Activated T-cell treated with anti-CD3 and anti-CD28 coated beads, Interleukin-2, amount 50 U/mL, for 1 hour (primary cell): Measurements from ENCODE around the gene NFIA.

Experiments
- DNase-seq: peaks from one replicate; pipeline ENCODE4 v3.0.0-alpha.2; 2020

The NFIA gene

DNA sequence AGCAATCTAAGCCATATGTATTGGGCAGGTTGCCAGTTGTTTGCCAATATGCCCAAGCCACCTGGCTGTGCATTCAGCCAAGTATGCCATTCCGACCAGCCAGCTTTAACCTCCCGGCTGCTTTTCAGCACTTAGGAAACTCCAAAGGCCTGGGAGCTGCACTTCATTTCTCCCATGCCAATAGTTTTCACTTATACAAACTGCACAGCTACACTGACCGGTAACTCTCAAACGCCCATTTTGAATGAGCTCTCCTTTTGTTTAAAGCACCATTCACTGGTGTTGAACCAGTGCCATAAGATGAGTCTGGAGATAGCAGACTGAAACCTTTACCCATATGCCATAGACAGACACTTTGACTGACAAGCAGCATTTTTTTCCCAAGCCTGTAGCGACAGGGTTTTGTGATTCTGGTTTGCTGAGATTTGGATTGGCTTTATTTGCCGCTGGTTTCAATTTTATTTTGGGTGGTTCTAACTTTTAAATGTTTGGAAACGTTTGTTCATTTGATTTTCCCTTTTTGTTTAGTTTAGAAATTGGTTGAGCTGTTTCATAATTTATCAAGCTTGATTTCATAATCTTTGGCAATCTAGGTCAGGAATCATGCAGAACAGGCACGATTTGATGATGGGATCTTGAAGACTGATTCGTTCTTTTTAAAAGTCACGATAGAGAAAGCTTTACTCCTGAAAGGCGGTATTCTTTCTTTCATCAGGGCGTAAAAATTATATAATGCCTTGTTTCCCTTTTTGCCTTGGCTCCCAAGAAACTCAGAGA, 144.6 kb downstream of the NFIA start:
- DNase-seq, result no peak

DNA sequence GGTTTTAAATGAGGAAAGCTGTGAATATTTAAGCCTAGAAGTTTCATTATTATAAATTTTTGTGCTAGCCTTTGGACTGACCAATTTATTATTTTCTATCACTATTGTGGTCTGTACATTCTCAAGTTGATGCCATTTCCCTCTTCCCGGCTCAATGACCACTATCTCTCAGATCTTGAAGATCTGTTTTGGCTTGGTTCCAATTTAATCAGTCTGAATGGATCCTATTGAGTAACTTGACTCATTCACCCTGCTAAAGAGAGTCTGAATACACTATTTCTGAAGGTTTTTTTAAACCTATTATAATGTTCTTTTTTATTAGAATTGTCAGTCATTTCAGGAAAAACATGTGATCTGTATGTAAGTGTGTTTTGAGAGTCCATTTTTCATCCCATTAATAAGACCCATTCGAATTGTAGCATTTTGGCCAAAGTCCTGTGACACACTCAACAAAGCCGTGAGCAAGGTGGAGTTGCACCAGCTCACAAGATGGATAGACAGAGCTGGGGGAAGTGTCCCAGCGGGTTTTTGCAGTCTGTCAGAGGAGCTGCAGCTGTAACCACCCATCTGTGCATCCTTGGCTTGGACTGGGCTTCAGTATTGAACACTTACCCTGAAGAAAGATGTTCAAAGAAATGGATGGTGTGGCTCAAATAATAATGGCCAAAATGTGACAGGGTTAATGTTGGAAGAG, 145.6 kb downstream of the NFIA start:
- no peak for DNase-seq

DNA sequence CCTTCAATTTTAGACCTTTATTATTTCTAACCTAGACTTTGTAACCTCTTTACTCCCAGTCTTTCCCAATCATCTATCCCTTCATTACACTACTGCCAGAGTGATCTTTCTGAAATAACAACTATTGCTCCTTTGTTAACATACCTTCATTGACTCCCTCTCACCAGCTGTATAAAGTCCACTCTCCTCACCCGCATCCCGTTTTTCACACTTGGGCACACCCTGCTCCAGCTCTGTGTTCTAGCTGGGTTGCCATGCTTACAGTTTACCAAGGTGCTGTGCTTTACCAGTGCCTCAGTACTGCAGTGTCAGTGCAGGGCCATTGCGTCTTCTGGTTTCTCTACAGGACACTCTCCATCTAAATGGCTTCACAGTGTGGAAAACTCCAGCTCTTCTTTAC, 148.2 kb downstream of the NFIA start:
- DNase-seq, result no peak

DNA sequence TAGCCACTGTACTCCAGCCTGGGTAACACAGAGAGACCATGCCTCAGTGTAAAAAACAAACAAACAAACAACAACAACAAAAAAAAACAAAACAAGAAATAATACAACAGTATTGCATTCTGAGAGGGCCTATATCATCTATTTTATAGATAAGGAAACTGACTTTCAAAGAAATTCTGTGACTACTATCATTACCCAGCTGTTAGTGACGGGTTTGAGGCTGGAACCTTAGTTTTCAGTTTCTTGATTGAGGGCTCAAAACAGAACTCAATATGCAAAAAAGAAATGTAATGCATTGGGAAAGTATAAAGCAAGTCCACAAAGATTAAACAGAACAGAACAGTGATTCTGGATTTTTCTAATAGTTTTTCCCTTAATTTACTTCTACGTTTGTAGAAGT, 149.4 kb downstream of the NFIA start:
- no peak for DNase-seq

DNA sequence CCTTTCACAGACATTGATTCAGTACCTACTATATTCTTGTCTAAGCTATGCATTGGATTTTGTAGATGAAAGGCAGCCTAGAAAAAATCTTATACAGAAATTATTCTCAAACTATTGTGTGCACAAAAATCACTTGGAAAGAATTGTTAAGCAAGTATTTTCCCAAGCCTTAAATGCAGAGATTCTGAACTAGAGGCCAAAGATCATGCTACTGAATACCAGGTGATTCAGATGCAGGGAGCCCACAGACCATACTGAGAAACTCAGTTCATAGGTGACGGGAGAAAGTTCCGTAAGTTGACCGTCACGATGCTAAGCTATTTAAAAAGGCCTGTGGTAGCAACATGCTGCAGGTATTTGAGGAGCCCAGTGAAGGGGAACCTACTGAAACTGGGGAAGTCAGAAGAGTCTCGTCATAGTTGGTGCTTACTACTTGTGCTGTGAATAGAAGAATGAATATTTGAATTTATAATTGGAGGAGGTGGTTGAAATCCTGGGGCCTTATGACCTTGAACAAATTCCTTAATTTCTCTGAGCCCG, 150.8 kb downstream of the NFIA start:
- no peak for DNase-seq

DNA sequence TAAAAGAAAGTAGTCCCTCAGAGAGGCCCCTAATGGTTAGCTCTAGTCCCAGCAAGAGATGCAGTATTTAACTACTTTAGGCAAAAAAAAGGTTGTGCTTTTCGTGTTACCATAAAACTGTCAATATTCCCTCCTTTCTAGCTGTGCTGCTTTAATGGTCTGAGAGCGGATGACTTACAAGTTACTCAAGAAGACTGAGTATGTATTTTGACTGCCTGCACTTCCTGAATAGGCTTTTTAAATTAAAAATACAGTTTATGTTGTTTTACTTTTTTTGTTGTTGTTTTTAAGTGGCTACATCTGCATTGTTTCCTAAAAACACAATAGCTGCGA, 152.2 kb downstream of the NFIA start:
- no peak for DNase-seq

DNA sequence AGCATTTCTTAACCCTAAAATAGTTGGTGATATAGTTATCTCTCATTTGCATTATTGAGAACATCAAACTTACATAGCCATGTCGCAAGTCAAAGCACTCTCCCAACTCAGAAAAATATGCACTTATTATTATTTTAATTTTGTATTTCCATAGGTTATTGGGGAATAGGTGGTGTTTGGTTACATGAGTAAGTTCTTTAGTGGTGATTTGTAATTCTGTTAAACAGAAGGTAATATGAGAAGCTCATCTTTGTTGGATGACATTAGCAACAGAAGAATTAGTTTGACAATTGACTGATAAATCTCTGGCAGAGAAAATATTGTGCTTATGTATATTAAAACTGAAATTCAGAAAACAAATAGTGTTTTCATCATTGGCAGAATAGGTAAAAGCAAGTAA, 154.8 kb downstream of the NFIA start:
- no peak for DNase-seq

DNA sequence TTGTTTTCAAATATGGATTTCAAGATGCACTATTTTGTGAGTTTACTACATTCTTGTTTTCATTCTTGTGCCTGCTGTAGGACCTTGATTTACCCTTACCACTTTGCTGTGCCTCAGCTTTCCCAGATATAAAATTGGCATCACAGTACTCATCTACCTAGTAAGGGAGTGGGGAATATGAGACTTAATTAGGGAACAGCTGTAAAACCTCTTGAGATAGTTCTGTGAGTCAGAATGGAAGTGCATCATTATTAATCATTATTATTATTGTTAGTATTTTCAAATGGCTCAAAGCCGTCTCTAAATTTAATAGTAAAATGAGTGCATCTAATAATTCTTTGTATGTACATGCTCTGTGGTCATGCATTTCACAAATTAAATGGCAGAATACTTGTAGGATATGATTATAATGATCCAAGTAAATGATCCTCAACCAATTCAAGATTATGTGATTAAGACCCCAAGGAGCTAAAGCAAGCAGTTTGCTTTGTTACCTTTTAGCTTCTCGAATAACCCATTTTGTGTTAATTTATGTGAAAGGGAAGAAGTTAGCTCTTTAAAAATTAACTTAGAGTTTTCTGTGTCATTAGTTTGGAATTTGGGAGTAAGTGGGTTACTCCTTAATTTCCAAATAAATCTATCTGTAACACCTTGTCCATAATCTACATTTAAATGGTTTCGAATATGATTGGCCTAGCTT, 155.4 kb downstream of the NFIA start:
- DNase-seq, result no peak

DNA sequence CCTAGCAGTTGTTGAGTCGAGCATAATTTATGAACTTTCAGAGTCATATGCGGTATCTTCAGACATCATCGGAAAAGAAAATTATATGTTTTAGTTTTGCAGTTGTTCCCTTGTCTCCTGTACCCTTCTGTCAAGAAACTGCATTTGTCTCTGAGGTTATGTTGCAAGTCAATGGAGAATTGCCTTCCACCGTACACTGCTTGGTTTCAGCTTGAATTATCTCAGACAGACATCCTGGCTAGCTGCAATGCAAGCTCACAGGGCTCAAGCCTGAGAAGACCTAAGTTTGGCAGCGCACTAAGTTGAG, 156.0 kb downstream of the NFIA start:
- no peak for DNase-seq

DNA sequence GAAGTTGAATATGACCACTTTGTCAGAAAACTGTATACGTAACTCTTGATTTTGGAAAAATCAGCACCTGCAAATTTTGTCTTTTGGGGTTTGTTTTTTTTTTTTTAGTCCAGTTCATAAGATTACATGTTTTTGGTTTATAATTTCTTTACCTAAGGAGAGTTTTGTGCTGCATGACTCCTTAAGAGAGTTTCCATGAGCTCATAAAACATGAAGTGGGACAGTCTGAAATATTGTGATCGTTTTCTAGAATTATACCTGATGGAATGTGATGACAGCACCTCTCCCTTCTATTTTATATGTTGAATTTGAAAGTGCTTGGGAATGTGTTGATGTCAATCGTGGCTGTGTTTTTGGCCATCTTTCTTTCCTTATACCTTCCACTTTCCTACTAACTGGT, 158.5 kb downstream of the NFIA start:
- DNase-seq, result no peak

DNA sequence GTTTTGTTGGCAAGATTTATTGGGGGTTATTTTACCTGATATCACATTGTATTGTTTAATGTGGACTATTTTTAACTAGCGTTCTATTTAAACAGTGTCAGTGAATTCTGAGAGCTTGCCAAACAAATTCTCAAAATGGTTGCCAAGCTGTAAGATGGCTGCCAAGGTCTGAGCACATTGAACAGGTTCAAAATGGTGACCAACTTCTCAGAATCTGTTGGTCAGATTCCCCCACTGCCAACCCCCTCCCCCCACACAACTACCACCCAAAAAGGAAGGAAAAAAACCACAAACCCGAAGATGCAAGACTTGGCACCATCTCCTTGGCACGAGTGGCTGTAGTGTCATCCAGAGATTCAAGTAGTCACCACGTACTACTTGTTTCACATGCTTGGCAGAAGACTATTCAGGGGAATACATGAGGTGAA, 159.1 kb downstream of the NFIA start:
- no peak for DNase-seq

DNA sequence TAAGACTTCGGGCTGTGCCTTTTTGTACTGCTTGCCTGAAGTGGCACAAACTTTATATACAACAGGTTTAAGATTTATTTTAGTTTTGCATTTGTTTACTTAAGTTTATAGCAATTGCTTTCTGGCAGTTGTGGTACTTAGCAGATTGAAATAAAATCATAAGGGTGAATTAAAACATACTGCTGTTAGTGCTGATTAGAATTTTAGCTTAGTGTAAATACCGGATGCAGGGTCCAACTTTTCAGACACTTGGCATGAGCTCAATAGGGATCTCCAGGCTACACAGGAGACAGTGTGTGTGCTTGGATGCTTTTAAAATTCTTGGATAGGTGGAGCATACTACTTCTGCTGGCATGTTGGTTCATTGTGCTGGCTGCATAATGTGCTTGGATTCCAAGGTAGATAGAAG, 159.6 kb downstream of the NFIA start:
- no peak for DNase-seq

DNA sequence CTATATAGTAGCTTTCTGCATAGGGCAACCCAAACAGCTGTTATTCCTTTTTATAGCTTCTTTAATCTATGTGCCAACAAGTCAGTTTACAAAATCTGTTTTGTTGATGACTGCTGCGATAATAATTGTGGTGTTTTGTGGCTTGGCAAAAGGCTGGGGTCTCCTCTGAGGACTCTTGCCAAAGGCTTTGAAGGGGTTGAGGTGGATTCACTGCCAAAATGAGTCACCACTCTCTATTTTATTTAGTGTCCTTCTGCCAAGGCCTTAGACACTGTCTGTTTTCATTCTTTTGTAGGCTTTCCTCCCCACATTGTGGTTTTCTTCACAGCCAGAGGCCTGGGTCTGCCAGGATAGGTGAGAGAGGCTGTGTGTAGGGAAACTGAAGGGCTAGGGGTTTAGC, 161.8 kb downstream of the NFIA start:
- no peak for DNase-seq

DNA sequence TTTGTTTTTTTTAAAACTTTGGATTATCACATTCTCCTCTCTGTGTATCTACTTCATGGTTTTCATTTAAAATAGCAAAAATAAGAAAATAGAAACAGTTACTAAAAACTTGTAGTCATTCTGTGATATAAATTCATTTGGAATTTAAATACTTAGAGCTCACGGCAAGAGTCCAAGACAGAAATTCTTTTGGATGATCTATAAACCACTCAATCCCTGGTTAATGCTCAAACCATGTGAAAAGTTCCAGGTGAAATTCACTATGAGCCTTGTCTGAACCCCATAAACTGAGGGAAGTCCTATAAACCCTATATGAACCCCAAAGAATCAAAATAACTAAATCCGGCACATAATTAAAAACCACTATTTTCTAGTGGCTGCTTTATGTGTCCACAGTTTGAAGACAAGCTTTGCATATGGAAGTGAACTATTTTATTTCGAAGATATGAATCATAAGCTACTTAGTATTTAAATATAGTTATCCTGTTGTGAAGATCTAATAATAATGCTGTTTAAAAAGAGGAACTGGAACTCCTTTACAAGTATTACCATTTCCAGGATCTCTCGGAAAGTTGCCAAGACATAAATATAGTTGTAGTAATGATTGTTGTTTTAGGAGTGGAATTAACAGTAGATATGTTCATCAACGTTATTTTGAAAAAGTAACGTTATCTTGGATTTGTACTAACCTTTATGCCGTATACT, 163.5 kb downstream of the NFIA start:
- DNase-seq, result no peak

DNA sequence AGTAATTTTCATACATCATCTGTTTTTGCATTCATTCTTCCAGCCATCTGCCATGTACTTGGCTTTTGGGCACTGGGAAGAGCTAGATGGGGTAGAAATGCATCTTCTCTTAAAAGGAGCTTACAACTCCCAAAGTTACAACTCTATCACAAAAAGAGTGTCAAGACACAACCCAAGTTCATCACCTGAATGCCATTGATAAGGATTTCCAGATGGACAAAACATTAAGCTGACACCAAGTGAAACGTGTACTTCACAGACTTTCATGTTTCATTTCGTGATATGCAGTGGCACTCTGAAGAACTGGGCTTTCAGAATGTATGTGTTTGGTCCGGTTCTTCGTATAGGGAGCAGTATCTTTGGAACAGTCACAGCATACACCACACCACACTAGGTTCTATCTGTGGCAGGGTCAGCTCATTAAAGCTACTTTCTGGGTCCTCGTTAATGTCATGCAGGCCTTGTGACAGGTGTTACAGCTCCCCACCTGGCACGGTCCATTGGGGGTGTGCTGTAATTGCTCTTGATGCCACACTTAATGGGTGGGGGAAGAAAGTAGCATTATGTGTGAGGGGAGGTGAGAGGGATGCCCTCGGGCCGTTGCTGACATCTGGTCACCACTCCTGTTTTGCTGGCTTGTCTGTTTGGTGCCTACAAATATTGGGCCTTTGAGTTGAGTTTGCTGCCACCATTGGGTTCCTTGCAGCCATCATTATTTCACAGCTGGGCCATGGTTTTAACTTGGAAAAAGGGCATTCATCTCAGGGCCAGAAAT, 164.9 kb downstream of the NFIA start:
- no peak for DNase-seq

DNA sequence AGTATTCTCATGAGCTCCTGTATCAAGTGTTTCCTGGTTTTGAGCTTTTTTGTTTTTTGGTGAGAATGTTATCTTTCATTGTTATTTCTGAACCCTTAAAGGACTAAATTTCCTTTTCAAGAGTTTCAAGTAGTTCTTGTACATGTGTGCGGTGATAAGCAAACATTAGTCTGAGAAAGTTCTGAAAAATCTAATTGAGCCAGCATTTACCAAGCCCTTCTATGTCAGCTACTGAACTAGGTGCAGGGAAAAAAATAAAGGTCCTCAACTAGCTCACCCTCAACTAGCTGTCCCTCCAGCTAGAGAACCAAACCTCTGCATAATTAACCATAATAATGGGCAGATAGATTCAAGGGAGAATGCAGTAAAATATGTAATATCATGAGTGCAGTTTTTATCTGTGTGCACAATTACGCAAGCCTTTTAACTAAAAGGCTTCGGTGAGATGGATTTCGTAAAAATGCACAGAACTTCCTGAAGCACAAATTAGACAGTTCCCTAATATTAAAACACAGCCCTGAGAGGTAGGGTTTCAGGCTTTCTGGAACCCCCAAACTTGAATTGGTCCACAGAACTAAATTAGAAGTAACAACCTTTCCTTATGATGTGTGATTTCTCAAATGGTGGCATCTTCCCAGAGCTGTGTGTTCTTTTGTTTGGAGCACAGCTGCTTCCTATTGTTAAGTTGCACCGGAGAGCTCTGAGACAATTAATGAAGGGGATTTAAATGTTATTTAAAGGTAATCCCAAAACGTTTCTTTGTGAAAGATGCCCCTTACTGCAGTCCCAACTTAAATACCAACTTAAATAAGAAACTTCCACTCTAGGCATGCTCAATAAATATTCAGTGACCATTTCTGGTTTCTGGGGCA, 165.8 kb downstream of the NFIA start:
- DNase-seq, result no peak

DNA sequence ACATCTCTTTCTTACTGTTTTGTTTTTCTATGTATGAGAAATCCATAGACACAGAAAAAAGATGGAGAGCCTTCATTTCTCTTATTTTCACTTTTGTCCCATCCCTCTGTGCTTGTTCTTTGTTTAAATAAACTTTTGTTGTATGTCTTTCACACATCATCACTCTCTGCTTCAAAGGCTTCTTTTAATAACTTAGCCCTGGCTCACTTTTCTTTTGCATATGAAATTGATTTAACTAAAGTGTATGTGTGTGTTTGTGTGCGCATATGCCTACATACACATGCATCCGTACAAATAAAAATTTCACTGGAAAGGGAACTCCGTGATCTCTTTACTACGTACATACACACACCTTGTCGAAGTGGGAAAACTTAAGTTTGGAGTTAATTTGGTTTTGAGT, 168.6 kb downstream of the NFIA start:
- no peak for DNase-seq

DNA sequence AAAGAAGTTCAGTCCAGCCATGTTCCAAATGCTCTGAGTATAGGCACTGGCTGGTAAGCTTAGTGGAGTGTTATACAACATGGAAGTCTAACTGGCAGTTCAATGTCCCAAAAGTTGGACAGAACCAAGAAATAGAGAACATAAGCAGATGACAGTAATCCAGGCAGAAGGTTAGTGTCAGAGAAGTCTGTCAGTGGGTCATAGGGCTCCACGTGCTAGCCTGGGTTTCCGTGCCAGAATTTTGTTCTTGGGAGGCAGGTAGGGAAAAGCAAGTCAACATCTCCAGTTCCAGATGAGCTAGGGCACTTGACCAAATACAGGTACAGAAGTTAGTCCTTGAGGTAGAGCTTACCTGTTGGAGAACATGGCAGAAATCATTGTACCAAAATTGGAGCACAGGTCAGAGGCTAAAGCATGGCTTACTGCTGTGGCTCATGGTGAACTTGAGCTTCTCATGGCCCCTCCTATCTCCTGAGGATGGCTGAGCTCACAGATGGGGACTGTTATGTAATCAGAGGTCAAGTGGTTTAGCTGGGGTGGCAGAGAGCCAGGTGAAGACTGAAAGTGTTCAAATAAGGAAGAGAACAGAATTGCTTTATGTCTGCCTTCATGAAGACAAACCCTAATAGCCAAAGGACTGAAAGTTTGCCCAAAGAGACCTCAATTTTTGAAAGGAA, 170.8 kb downstream of the NFIA start:
- DNase-seq, result no peak

DNA sequence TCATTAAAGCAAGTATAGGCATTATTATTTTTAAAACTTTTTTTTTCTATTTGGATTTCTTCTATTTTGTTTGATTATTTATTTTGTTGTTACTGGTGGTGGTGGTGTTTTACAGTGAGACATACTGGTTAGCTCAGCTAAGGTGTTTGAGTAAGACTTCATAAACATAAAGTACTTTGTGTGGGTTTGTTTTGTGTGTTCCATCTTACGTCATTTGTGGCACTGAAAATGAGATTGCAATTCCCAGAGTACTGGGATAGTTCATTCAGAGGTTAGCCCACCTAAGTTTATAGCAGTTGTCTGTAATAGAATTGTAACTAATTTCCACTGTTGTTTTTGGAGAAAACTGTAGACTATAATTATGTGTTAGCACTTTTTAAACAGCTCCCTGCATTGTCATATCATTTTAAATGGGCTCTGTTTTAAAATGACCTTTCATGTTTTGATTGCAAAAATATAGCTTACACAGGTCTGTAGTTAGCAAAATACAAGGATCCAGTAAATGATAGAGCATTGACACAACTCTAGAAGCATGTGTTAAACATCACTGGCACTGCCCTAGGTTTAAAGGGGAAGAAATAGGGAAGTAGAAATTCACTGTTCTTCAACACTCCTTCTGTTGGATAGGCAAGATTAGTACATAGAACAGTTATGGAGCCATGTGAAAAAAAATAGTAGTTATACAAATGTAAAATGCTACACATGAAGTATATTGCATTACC, 171.7 kb downstream of the NFIA start:
- no peak for DNase-seq

DNA sequence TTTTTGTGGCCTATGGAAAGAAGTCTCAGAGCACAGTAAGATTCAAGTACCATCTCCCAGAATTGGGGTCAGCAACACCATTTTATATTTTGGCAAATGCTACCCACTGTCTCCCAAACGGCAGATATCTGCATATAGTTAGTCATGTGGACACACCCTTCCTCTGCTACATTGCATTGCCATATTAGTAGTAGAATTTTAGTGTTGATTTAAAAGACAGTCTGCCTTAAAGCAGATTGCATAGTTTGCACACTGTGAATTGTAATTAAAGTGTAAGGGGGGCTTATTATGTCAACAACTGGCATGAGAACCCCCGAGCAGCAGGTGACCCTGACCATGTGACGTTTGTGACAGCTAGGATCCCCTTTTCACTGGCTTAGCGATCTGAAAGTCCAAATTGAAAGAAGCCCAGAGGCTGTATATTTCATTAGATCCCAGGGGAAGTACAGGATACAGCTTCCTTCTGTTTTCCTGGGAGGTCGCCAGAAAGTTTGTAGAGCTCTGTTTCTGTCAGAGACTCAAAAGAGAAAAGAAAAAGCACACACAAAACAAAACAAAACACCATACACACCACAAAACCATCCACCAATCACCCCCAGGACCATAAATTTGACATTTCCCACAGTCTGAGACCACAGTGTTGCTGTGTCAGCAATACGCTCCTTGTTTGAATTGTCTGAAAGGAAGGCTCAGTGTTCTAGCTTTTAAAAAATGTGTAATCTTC, 172.4 kb downstream of the NFIA start:
- DNase-seq, result no peak
